Natural killer cell (primary cell): ENCODE data around the gene TRAF2. TPM values are rescaled to one million over a fixed set of nuclear protein-coding genes. Genes with fewer than 3 reads are reported as not detected.

Experiments used
- ATAC-seq, 3 donors: fragments of 150-1000 bp in 2 of 3; fragments of 200-7000 bp in 1 of 3; cut with Tn5 transposase; 1 replicate in 1 of 3; 2 replicates in 2 of 3; pipeline ENCODE4 v1.10.0; 2021; ENCODE audit warnings: mild to moderate bottlenecking in 2 of 3, moderate library complexity in 2 of 3
- DNase-seq, 2 donors: peaks; one replicate each; pipeline versions ENCODE4 v3.0.0 to v3.0.0-alpha.2; 2013 to 2021; ENCODE audit warnings: mixed read lengths in 1 of 2
- H3K27ac ChIP-seq: one replicate; pipeline ENCODE4 v1.5.1; 2013; ENCODE audit warnings: mild to moderate bottlenecking, low read length
- H3K27me3 ChIP-seq: one replicate; pipeline ENCODE4 v1.6.1; 2013; ENCODE audit warnings: low read length; ENCODE audit not compliant: control insufficient read depth, insufficient read depth
- H3K36me3 ChIP-seq: one replicate; pipeline ENCODE4 v1.6.1; 2013; ENCODE audit warnings: low read length; ENCODE audit not compliant: control insufficient read depth, insufficient read depth
- H3K4me1 ChIP-seq: one replicate; pipeline ENCODE4 v1.6.1; 2013; ENCODE audit warnings: low read length; ENCODE audit not compliant: control insufficient read depth, insufficient read depth
- H3K4me3 ChIP-seq: one replicate; pipeline ENCODE4 v1.5.1; 2013; ENCODE audit warnings: low read length
- H3K9me3 ChIP-seq: one replicate; pipeline ENCODE4 v1.6.1; 2013; ENCODE audit warnings: low read length; ENCODE audit not compliant: control insufficient read depth, insufficient read depth
- H3K27ac Mint-ChIP-seq, 2 donors: one replicate each; pipeline ENCODE4 v1.8.0; 2022; ENCODE audit warnings: mild to moderate bottlenecking in 2 of 2, mixed read lengths in 2 of 2, moderate library complexity in 1 of 2
- H3K27me3 Mint-ChIP-seq, 2 donors: one replicate each; pipeline ENCODE4 v1.8.0; 2022; ENCODE audit warnings: low read depth in 2 of 2, mixed read lengths in 2 of 2
- H3K36me3 Mint-ChIP-seq: one replicate; pipeline ENCODE4 v1.8.0; 2022; ENCODE audit warnings: mixed read lengths
- H3K4me1 Mint-ChIP-seq, 2 donors: one replicate each; pipeline ENCODE4 v1.8.0; 2022; ENCODE audit warnings: mixed read lengths in 2 of 2
- H3K4me3 Mint-ChIP-seq: one replicate; pipeline ENCODE4 v1.8.0; 2022; ENCODE audit warnings: mild to moderate bottlenecking, moderate library complexity, mixed read lengths
- H3K9me3 Mint-ChIP-seq, 2 donors: one replicate each; pipeline ENCODE4 v1.8.0; 2022; ENCODE audit warnings: mixed read lengths in 2 of 2
- WGBS: methylation state at CpG from one replicate; pipeline ENCODE4 v1.1.7; 2013; ENCODE audit warnings: missing lambda C conversion rate; ENCODE audit not compliant: insufficient coverage; 5-methylcytosine and 5-hydroxymethylcytosine counted together
- intact Hi-C: fragments of 100-400 bp; cut with micrococcal nuclease; formaldehyde crosslinking; loops from one replicate; pipeline ENCODE4 v1.14.2; 2022
- total RNA-seq, 4 donors: library from RNA; stranded (reverse); fragments of 120-200 nt in 1 of 4; gene quantifications; one replicate each; pipeline versions ENCODE4 v1.2.3 to v1.2.4, GENCODE V29; 2013 to 2022
- TF ChIP-seq, protein P1 (sequence below): fragments of 200-600 bp; IDR thresholded peaks from one replicate; pipeline ENCODE4 v1.8.0; 2022; ENCODE audit warnings: antibody characterized with exemption

TRAF2 gene
- total RNA-seq, 3 donors from 2014 or later (not counting 1 experiment from before 2014, with no cell fraction given), result 17.4 to 35.5 (median 25.0) TPM

GRCh38 chr9:136855461-136856078, 30.7 kb upstream of the TRAF2 start:
- no peaks in the 10 kb centered on the region for H3K4me1 Mint-ChIP-seq
- H3K27me3 Mint-ChIP-seq, result no peaks in the 10 kb centered on the region
- H3K27ac Mint-ChIP-seq, result no peak overlapping the region
- H3K4me3 Mint-ChIP-seq, result no peak overlapping the region
- no peaks in the 10 kb centered on the region for H3K9me3 ChIP-seq
- TF ChIP-seq, protein P1, sequence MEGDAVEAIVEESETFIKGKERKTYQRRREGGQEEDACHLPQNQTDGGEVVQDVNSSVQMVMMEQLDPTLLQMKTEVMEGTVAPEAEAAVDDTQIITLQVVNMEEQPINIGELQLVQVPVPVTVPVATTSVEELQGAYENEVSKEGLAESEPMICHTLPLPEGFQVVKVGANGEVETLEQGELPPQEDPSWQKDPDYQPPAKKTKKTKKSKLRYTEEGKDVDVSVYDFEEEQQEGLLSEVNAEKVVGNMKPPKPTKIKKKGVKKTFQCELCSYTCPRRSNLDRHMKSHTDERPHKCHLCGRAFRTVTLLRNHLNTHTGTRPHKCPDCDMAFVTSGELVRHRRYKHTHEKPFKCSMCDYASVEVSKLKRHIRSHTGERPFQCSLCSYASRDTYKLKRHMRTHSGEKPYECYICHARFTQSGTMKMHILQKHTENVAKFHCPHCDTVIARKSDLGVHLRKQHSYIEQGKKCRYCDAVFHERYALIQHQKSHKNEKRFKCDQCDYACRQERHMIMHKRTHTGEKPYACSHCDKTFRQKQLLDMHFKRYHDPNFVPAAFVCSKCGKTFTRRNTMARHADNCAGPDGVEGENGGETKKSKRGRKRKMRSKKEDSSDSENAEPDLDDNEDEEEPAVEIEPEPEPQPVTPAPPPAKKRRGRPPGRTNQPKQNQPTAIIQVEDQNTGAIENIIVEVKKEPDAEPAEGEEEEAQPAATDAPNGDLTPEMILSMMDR, result no peak
- no peak for DNase-seq
- H3K36me3 Mint-ChIP-seq, result no peaks in the 10 kb centered on the region
- intact Hi-C loops, result no loop called here
- no peak for ATAC-seq
- H3K27ac ChIP-seq, result no peak overlapping the region
- no peaks in the 10 kb centered on the region for H3K27me3 ChIP-seq
- H3K4me1 ChIP-seq, result peaks cover 10% of the 10 kb centered on the region
- H3K36me3 ChIP-seq, result peaks cover 3% of the 10 kb centered on the region
- H3K9me3 Mint-ChIP-seq, result no peaks in the 10 kb centered on the region
- 89% methylated on average over 26 of the region's 26 CpGs for WGBS
- no peak overlapping the region for H3K4me3 ChIP-seq

DNA sequence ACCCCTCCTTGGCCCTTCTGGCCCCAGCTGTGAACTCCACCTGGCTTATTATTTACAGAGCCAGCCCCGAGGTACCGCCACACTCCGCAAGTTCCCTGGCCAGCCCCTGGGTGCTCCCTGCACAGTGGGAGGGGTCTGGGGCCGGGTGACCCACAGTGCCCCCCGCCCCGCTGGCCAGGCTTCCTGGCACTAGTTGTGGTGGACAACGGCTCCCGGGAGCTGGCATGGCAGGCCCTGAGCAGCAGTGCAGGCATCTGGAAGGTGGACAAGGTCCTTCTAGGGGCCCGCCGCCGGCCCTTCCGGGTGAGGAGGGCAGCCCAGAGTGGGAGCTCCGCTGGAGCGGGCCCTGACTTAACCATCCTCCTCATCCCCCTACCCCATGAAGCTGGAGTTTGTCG, 30.2 kb upstream of the TRAF2 start:
- DNase-seq (no peak), ATAC-seq (no peak)
- Histone ChIP-seq H3K4me1 (peaks cover 10% of the 10 kb centered on the region), H3K36me3 (peaks cover 3% of the 10 kb centered on the region), H3K4me3 (no peak overlapping the region), H3K27me3 (no peaks in the 10 kb centered on the region), H3K27ac (no peak overlapping the region), H3K9me3 (no peaks in the 10 kb centered on the region)
- Mint-ChIP-seq H3K36me3 (no peaks in the 10 kb centered on the region), H3K4me3 (no peak overlapping the region), H3K9me3 (no peaks in the 10 kb centered on the region), H3K27me3 (no peaks in the 10 kb centered on the region), H3K27ac (no peak overlapping the region), H3K4me1 (no peaks in the 10 kb centered on the region)
- intact Hi-C loops, result no loop called here
- WGBS, result 85% methylated on average over 15 of the region's 15 CpGs
- TF ChIP-seq, protein P1, result no peak

GRCh38 chr9:136856541-136857141, 29.7 kb upstream of the TRAF2 start:
- H3K36me3 ChIP-seq, result peaks cover 2% of the 10 kb centered on the region
- no peak for ATAC-seq
- H3K4me3 Mint-ChIP-seq, result no peak overlapping the region
- no peaks in the 10 kb centered on the region for H3K4me1 Mint-ChIP-seq
- intact Hi-C loops, result no loop called here
- H3K27me3 ChIP-seq, result no peaks in the 10 kb centered on the region
- H3K9me3 ChIP-seq, result no peaks in the 10 kb centered on the region
- DNase-seq, result no peak
- TF ChIP-seq, protein P1, result no peak
- H3K4me1 ChIP-seq, result peaks cover 10% of the 10 kb centered on the region
- no peak overlapping the region for H3K27ac Mint-ChIP-seq
- H3K27me3 Mint-ChIP-seq, result no peaks in the 10 kb centered on the region
- no peaks in the 10 kb centered on the region for H3K36me3 Mint-ChIP-seq
- WGBS, result 46% methylated on average over 13 of the region's 14 CpGs
- H3K27ac ChIP-seq, result no peak overlapping the region
- no peaks in the 10 kb centered on the region for H3K9me3 Mint-ChIP-seq
- H3K4me3 ChIP-seq, result no peak overlapping the region

DNA sequence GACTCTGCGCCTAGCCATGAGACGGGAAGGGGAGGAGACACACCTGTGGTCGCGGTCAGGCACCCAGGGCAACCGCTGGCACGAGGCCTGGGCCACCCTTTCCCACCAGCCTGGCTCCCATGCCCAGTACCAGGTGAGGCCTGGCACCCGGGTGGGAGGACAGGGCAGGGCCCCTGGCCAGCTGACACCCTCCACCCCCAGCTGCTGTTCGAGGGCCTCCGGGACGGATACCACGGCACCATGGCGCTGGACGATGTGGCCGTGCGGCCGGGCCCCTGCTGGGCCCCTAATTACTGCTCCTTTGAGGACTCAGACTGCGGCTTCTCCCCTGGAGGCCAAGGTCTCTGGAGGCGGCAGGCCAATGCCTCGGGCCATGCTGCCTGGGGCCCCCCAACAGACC, 29.1 kb upstream of the TRAF2 start:
- H3K27ac Mint-ChIP-seq, result no peak overlapping the region
- intact Hi-C loops, result no loop called here
- H3K36me3 Mint-ChIP-seq, result no peaks in the 10 kb centered on the region
- no peak overlapping the region for H3K4me3 Mint-ChIP-seq
- H3K36me3 ChIP-seq, result peaks cover 7% of the 10 kb centered on the region
- DNase-seq, result no peak
- H3K27me3 Mint-ChIP-seq, result no peaks in the 10 kb centered on the region
- peaks cover 10% of the 10 kb centered on the region for H3K4me1 ChIP-seq
- H3K9me3 Mint-ChIP-seq, result no peaks in the 10 kb centered on the region
- no peaks in the 10 kb centered on the region for H3K9me3 ChIP-seq
- H3K4me1 Mint-ChIP-seq, result no peaks in the 10 kb centered on the region
- no peak overlapping the region for H3K27ac ChIP-seq
- no peaks in the 10 kb centered on the region for H3K27me3 ChIP-seq
- TF ChIP-seq, protein P1, result no peak
- H3K4me3 ChIP-seq, result no peak overlapping the region
- no peak for ATAC-seq
- 92% methylated on average over 19 of the region's 19 CpGs for WGBS
